SU-DHL-6 (cell line): ENCODE data around the gene TMSB15C.

Source experiments
- H2AFZ ChIP-seq: fragments of 200-600 bp; sonication (generic); 2 replicates; pipeline ENCODE4 v1.6.1; 2014; ENCODE audit warnings: low read depth, mild to moderate bottlenecking, moderate library complexity, mixed read lengths, antibody characterized with exemption, low read length; ENCODE audit not compliant: severe bottlenecking
- H3F3A ChIP-seq: fragments of 200-600 bp; shearing (Covaris generic); 2 replicates; pipeline ENCODE4 v1.6.0; 2016; ENCODE audit warnings: antibody characterized with exemption, mild to moderate bottlenecking; ENCODE audit not compliant: insufficient read depth
- H3K27ac ChIP-seq: fragments of 200-600 bp; sonication (generic); 2 replicates; pipeline ENCODE4 v1.5.1; 2016; ENCODE audit warnings: low read depth, mild to moderate bottlenecking, low read length, moderate library complexity, mixed read lengths
- H3K27me3 ChIP-seq: fragments of 200-600 bp; sonication (generic), shearing (Covaris generic); 2 replicates; pipeline ENCODE4 v1.6.0; 2014; ENCODE audit warnings: mild to moderate bottlenecking, low read length
- H3K36me3 ChIP-seq: fragments of 200-600 bp; sonication (generic); 2 replicates; pipeline ENCODE4 v1.6.1; 2014; ENCODE audit warnings: mild to moderate bottlenecking, low read length, mixed read lengths
- H3K4me2 ChIP-seq: fragments of 300-600, 200-600 bp; shearing (Covaris generic), sonication (generic); 2 replicates; pipeline ENCODE4 v1.6.0; 2014; ENCODE audit warnings: low read length, low read depth, mild to moderate bottlenecking; ENCODE audit not compliant: poor library complexity, severe bottlenecking
- H3K4me3 ChIP-seq: fragments of 200-600 bp; sonication (generic); 2 replicates; pipeline ENCODE4 v1.5.1; 2014; ENCODE audit warnings: antibody characterized with exemption, low read length, mild to moderate bottlenecking, mixed read lengths; ENCODE audit not compliant: insufficient read depth, poor library complexity, severe bottlenecking
- H3K79me2 ChIP-seq: fragments of 200-600 bp; sonication (generic); 2 replicates; pipeline ENCODE4 v1.6.1; 2014; ENCODE audit warnings: mild to moderate bottlenecking, low read length, moderate library complexity; ENCODE audit not compliant: insufficient read depth
- H3K9ac ChIP-seq: fragments of 200-600 bp; sonication (generic); 2 replicates; pipeline ENCODE4 v1.7.0; 2014; ENCODE audit warnings: mild to moderate bottlenecking, low read length
- H3K9me2 ChIP-seq: fragments of 200-600 bp; sonication (generic); replicated peaks from 2 replicates; pipeline ENCODE4 v1.6.1; 2014; ENCODE audit warnings: low read length; ENCODE audit not compliant: insufficient read depth
- H3K9me3 ChIP-seq: fragments of 200-600 bp; sonication (generic); 2 replicates; pipeline ENCODE4 v1.6.1; 2014; ENCODE audit warnings: low read length, mixed read lengths; ENCODE audit not compliant: insufficient read depth
- H4K20me1 ChIP-seq: fragments of 200-600 bp; sonication (generic); 2 replicates; pipeline ENCODE4 v1.6.1; 2014; ENCODE audit warnings: low read depth, mild to moderate bottlenecking, antibody characterized with exemption, low read length, moderate library complexity, mixed read lengths
- EZH2phosphoT487 ChIP-seq: fragments of 200-600 bp; sonication (generic), shearing (Covaris generic); conservative IDR thresholded peaks from 2 replicates; pipeline ENCODE4 v1.6.1; 2018; ENCODE audit warnings: mild to moderate bottlenecking, antibody characterized with exemption, low read length, moderate library complexity, mixed read lengths
- TF ChIP-seq, protein P1 (sequence below): fragments of 200-600 bp; sonication (generic); IDR thresholded peaks from one replicate; pipeline ENCODE4 v1.5.1; 2017; ENCODE audit warnings: antibody characterized with exemption, mild to moderate bottlenecking, low read length, moderate library complexity; ENCODE audit not compliant: insufficient read depth, poor library complexity, severe bottlenecking

Gene TMSB15C

DNA sequence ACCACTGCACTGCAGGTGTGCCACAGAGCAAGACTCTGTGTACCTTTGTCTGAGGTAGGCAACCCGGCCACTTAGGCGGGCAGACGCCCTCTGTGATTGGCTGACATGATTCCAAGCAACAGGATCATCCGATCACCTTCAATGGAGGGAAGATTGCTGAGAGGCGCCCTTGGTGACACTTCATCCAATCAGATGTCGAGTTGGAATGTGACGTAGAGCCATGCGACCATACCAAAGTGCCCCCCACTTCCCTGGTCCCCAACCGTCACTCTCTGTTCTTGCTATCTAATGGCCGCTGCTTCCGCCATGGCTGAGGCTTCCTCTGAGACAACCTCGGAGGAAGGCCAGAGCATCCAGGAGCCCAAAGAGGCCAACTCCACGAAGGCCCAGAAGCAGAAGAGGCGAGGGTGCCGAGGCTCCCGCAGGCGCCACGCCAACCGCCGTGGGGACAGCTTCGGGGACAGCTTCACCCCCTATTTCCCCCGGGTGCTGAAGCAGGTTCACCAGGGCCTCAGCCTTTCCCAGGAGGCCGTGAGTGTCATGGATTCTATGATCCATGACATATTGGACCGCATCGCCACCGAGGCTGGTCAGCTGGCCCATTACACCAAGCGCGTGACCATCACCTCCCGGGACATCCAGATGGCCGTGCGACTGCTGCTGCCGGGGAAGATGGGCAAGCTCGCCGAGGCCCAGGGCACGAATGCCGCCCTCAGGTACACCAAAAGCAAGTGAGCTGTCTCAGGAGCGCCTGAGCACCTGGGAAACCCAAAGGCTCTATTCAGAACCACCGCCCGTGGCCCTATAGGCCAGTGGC, 36.1 kb downstream of the TMSB15C start, which contains the start of gene H2BW2:
H2BW2 (plus strand) TSS at position 268 of the 817 bp plus-strand sequence; CDS start at position 307, 39 bp downstream.
- Histone ChIP-seq H4K20me1 (no peaks in the 10 kb centered on the region), H3F3A (no peaks in the 10 kb centered on the region)

More for the DNA sequence above, 36.1 kb downstream of the TMSB15C start, which contains the start of gene H2BW2:
- H3K36me3 ChIP-seq = no peaks in the 10 kb centered on the region
- H3K79me2 ChIP-seq = no peaks in the 10 kb centered on the region
- no peaks in the 10 kb centered on the region for H3K27me3 ChIP-seq
- no peak for TF ChIP-seq EZH2phosphoT487
- TF ChIP-seq, protein P1, sequence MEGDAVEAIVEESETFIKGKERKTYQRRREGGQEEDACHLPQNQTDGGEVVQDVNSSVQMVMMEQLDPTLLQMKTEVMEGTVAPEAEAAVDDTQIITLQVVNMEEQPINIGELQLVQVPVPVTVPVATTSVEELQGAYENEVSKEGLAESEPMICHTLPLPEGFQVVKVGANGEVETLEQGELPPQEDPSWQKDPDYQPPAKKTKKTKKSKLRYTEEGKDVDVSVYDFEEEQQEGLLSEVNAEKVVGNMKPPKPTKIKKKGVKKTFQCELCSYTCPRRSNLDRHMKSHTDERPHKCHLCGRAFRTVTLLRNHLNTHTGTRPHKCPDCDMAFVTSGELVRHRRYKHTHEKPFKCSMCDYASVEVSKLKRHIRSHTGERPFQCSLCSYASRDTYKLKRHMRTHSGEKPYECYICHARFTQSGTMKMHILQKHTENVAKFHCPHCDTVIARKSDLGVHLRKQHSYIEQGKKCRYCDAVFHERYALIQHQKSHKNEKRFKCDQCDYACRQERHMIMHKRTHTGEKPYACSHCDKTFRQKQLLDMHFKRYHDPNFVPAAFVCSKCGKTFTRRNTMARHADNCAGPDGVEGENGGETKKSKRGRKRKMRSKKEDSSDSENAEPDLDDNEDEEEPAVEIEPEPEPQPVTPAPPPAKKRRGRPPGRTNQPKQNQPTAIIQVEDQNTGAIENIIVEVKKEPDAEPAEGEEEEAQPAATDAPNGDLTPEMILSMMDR = no peak
- no peak within 1 kb of the TSS for H3K27ac ChIP-seq
- H2AFZ ChIP-seq = no peak within 1 kb of the TSS
- no peak within 1 kb of the TSS for H3K9ac ChIP-seq
- H3K9me2 ChIP-seq = no peaks in the 10 kb centered on the region
- H3K4me2 ChIP-seq = no peak within 1 kb of the TSS
- H3K9me3 ChIP-seq = no peaks in the 10 kb centered on the region
- no peak within 1 kb of the TSS for H3K4me3 ChIP-seq
